ENCODE data around the gene RBFOX2. TPM values are rescaled to one million over a fixed set of nuclear protein-coding genes. Genes with fewer than 3 reads are reported as not detected.
"Not testable (repeated sequence)": the region's sequence is repeated elsewhere in the genome, so short reads cannot be mapped to it uniquely, and the experiment has no call there.

RBFOX2 gene
- total and polyA plus RNA-seq, 11 donors = 31.0 to 102 (median 84.0) TPM

DNA sequence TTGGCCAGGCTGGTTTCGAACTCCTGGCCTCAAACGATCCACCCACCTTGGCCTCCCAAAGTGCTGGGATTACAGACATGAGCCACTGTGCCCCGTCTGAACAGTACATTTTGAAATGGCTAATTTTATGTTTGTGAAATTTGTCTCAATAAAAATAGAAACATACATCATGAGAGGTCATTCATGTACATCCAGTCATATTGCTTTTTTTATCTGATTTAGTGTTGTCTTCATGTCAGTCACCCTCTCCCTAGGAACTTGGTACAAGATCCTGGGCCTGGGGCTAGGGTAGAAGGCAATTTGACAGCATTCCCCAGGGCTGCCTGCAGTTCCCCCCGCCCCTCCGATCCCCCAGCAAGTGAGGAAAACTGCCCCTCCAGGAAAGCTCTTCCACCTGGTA lies 46.6 kb upstream of the RBFOX2 start:
- H3K4me1 ChIP-seq = peaks cover 0 to 5% (median 0%) of the 10 kb centered on the region in 12 donors
- intact Hi-C loops (cut with DNase I) = no loop called here
- no peaks in the 10 kb centered on the region for H3K36me3 ChIP-seq
- no peaks in the 10 kb centered on the region for H3K9me3 ChIP-seq
- no peak overlapping the region for H3K27ac ChIP-seq
- TF ChIP-seq POLR2A (IDR thresholded peaks at IDR 0.05) = no peak
- TF ChIP-seq, protein P1, sequence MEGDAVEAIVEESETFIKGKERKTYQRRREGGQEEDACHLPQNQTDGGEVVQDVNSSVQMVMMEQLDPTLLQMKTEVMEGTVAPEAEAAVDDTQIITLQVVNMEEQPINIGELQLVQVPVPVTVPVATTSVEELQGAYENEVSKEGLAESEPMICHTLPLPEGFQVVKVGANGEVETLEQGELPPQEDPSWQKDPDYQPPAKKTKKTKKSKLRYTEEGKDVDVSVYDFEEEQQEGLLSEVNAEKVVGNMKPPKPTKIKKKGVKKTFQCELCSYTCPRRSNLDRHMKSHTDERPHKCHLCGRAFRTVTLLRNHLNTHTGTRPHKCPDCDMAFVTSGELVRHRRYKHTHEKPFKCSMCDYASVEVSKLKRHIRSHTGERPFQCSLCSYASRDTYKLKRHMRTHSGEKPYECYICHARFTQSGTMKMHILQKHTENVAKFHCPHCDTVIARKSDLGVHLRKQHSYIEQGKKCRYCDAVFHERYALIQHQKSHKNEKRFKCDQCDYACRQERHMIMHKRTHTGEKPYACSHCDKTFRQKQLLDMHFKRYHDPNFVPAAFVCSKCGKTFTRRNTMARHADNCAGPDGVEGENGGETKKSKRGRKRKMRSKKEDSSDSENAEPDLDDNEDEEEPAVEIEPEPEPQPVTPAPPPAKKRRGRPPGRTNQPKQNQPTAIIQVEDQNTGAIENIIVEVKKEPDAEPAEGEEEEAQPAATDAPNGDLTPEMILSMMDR (IDR thresholded peaks at IDR 0.05) = no peak
- DNase-seq (no peak), ATAC-seq (no peak)
- H3K27me3 ChIP-seq = no peaks in the 10 kb centered on the region
- H3K4me3 ChIP-seq = no peak overlapping the region
- 91 to 93% (median 92%) methylated on average over 5 of the region's 5 CpGs for WGBS, 4 donors

DNA sequence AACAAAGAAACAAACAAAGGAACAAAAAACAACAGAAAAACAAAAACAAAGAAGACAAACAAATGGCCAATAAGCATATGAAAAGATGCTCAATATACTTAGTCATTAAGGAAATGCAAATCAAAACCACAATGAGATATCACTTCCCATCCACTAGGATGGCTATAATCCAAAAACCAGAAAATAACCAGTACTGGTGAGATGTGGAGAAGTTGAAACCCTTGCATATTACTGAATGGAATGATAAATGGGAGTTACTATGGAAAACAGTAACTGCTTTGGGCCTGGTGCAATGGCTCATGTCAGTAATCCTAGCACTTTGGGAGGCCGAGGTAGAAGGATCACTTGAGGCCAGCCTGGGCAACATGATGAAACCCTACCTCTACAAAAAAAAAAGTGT lies 44.9 kb upstream of the RBFOX2 start:
- no peaks in the 10 kb centered on the region for H3K36me3 ChIP-seq
- ATAC-seq (no peak), DNase-seq (no peak)
- no peak overlapping the region for H3K4me3 ChIP-seq
- 91 to 98% (median 95%) methylated on average over 1 of the region's 1 CpG for WGBS, 4 donors
- no peak for TF ChIP-seq POLR2A (IDR thresholded peaks at IDR 0.05)
- TF ChIP-seq, protein P1 (IDR thresholded peaks at IDR 0.05) = no peak
- no peaks in the 10 kb centered on the region for H3K9me3 ChIP-seq
- H3K27ac ChIP-seq = no peak overlapping the region
- H3K27me3 ChIP-seq = no peaks in the 10 kb centered on the region
- peaks cover 0 to 5% (median 0%) of the 10 kb centered on the region in 12 donors for H3K4me1 ChIP-seq
- intact Hi-C loops (cut with DNase I) = no loop called here

DNA sequence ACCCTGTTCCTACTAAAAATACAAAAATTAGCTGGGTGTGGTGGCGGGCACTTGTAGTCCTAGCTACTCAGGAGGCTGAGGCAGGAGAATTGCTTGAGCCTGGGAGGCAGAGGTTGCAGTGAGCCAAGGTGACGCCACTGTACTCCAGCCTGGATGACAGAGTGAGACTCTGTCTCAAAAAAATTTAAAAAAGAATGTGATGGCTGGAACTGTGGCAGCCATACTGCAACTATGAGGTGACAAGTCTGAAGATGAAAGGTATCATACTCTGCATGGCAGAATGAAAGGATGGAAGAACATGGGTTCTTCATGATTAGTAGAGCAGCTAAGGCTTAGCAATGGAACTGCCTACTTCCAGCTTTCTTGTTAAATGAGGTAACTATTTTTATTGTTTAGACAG lies 42.0 kb upstream of the RBFOX2 start:
- H3K27me3 ChIP-seq; ATAC-seq; H3K4me3 ChIP-seq; H3K36me3 ChIP-seq; intact Hi-C loops (cut with DNase I); H3K27ac ChIP-seq; DNase-seq; H3K9me3 ChIP-seq: not testable (repeated sequence)
- 96 to 100% (median 97%) methylated on average over 2 of the region's 2 CpGs for whole genome bisulfite sequencing, 4 donors
- peaks cover 0 to 10% (median 1%) of the 10 kb centered on the region in 12 donors for H3K4me1 ChIP-seq

DNA sequence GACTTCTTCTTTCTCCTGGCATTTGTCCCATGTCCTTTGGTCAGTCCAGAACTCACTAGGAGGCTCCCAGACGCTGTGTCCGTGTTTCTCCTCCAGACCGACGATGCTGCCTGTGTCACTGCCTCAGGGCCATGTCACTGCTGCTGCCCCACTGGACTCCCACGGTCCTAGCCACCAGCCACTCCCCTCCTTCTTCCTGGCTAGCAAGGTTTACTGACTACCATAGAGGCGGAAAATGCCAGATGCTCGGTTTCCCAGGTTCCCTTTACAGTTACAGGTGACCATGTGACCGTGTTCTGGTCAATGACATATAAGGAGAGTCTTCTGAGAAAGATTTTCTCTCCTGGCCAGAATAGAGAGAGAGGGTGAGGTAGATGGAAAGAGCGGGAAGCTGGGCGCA lies 40.7 kb upstream of the RBFOX2 start:
- Histone ChIP-seq H3K9me3 (no peaks in the 10 kb centered on the region), H3K4me3 (no peak overlapping the region), H3K4me1 (peaks cover 0 to 18% (median 6%) of the 10 kb centered on the region in 12 donors), H3K27me3 (no peaks in the 10 kb centered on the region), H3K27ac (no peak overlapping the region), H3K36me3 (no peaks in the 10 kb centered on the region)
- intact Hi-C loops (cut with DNase I) = loop anchor here in 9 of 10 donors (5.0 to 10.0 kb wide), 8 partner anchors 42 to 445 kb away; partner anchors contain the start of gene RBFOX2 (in 4 of the 9)
- TF ChIP-seq, protein P1 (IDR thresholded peaks at IDR 0.05) = no peak
- TF ChIP-seq POLR2A (IDR thresholded peaks at IDR 0.05) = no peak
- WGBS, 4 donors = 86 to 89% (median 89%) methylated on average over 10 of the region's 10 CpGs
- ATAC-seq (no peak), DNase-seq (no peak)

DNA sequence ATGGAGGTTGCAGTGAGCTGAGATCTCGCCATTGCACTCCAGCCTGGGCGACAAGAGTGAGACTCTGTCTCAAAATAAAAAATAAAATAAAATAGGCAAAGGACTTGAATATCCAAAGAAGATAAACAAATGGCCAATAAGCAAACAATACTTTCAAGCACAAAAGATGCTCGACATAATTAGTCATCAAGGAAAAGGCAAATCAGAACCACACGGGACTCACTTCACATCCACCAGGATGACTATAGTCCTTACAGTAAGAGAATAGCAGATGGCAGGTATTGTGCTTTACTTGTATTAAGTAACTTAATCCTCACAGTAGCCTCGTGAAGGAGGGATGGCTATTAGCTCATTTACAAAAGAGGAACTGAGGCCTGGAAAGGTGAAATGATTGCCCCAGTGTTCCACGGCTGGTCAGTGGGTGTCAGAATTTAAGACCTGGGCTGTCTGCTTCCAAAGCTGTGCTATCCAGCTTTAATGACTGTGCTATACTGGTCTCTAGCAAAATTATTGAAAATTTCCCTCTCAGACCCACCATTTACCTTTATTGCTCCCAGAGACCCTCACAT lies 40.2 kb upstream of the RBFOX2 start:
- Histone ChIP-seq H3K4me3 (no peak overlapping the region), H3K36me3 (no peaks in the 10 kb centered on the region), H3K4me1 (peaks cover 0 to 18% (median 6%) of the 10 kb centered on the region in 12 donors), H3K9me3 (no peaks in the 10 kb centered on the region), H3K27me3 (no peaks in the 10 kb centered on the region), H3K27ac (no peak overlapping the region)
- intact Hi-C loops (cut with DNase I) = loop anchor here in 9 of 10 donors (5.0 to 10.0 kb wide), 8 partner anchors 42 to 444 kb away; partner anchors contain the start of gene RBFOX2 (in 4 of the 9)
- DNase-seq = no peak
- TF ChIP-seq, protein P1 (IDR thresholded peaks at IDR 0.05) = no peak
- no peak for TF ChIP-seq POLR2A (IDR thresholded peaks at IDR 0.05)
- WGBS, 4 donors = 79 to 85% (median 81%) methylated on average over 6 of the region's 6 CpGs
- ATAC-seq = no peak
